ENCODE results near the gene RPRD2. TPM values are rescaled to one million over a fixed set of nuclear protein-coding genes. Genes with fewer than 3 reads are reported as not detected.

RPRD2 gene
- total RNA-seq, 3 donors from 2014 or later (not counting 1 experiment from before 2014, with no cell fraction given), result 30.3 to 38.8 (median 34.0) TPM

- peak in 1 of 3 donors; percentile 4 for ATAC-seq
- Mint-ChIP-seq H3K27ac (peak overlapping the region; percentile 99 to 100), H3K4me3 (peak overlapping the region; percentile 100), H3K27me3 (ENCODE audit: low read depth in 2 of 2) (peaks cover 0 to 3% of the 10 kb centered on the region in 2 donors), H3K4me1 (peaks cover 22 to 29% of the 10 kb centered on the region in 2 donors), H3K36me3 (no peaks in the 10 kb centered on the region), H3K9me3 (no peaks in the 10 kb centered on the region)
- no CpG with 5 or more reads among the region's 3 CpGs for WGBS (ENCODE audit: insufficient coverage)
- H3K4me1 ChIP-seq (ENCODE audit: control insufficient read depth, insufficient read depth, low read length), result peaks cover 12% of the 10 kb centered on the region
- H3K36me3 ChIP-seq (ENCODE audit: control insufficient read depth, insufficient read depth, low read length), result peaks cover 27% of the 10 kb centered on the region
- H3K4me3 ChIP-seq (ENCODE audit: low read length), result peak overlapping the region; percentile 85
- no peaks in the 10 kb centered on the region for H3K27me3 ChIP-seq (ENCODE audit: control insufficient read depth, insufficient read depth, low read length)
- TF ChIP-seq CTCF (IDR thresholded peaks at IDR 0.05), result no peak
- peak in 1 of 2 donors; percentile 27 for DNase-seq
- intact Hi-C loops (cut with micrococcal nuclease), result loop anchor here (5.0 kb wide), 1 partner anchor 65 kb away; the partner anchor contains the start of gene CA14
- H3K27ac ChIP-seq (ENCODE audit: low read length), result peak overlapping the region; percentile 89
- no peaks in the 10 kb centered on the region for H3K9me3 ChIP-seq (ENCODE audit: control insufficient read depth, insufficient read depth, low read length)
Measured at GRCh38 chr1:150322310-150322709, 41.6 kb upstream of the RPRD2 start.

- no peak overlapping the region for H3K27ac Mint-ChIP-seq
- DNase-seq, result no peak
- Histone ChIP-seq H3K9me3 (ENCODE audit: control insufficient read depth, insufficient read depth, low read length) (no peaks in the 10 kb centered on the region), H3K27me3 (ENCODE audit: control insufficient read depth, insufficient read depth, low read length) (no peaks in the 10 kb centered on the region), H3K36me3 (ENCODE audit: control insufficient read depth, insufficient read depth, low read length) (peaks cover 79% of the 10 kb centered on the region), H3K27ac (ENCODE audit: low read length) (no peak overlapping the region), H3K4me1 (ENCODE audit: control insufficient read depth, insufficient read depth, low read length) (no peaks in the 10 kb centered on the region), H3K4me3 (ENCODE audit: low read length) (no peak overlapping the region)
- peaks cover 0 to 5% of the 10 kb centered on the region in 2 donors for H3K4me1 Mint-ChIP-seq
- no peak for TF ChIP-seq CTCF (IDR thresholded peaks at IDR 0.05)
- ATAC-seq, result no peak
- H3K4me3 Mint-ChIP-seq, result no peak overlapping the region
- WGBS (ENCODE audit: insufficient coverage), result 95% methylated on average over 6 of the region's 7 CpGs
- peaks cover 25% of the 10 kb centered on the region for H3K36me3 Mint-ChIP-seq
- no peaks in the 10 kb centered on the region for H3K9me3 Mint-ChIP-seq
- intact Hi-C loops (cut with micrococcal nuclease), result no loop called here
- no peaks in the 10 kb centered on the region for H3K27me3 Mint-ChIP-seq (ENCODE audit: low read depth in 2 of 2)
Measured at GRCh38 chr1:150332651-150333290, 31.2 kb upstream of the RPRD2 start.

GRCh38 chr1:150346316-150346715 is 17.6 kb upstream of the RPRD2 start:
- no peaks in the 10 kb centered on the region for H3K9me3 Mint-ChIP-seq
- no peak overlapping the region for H3K4me3 ChIP-seq (ENCODE audit: low read length)
- no peaks in the 10 kb centered on the region for H3K27me3 Mint-ChIP-seq (ENCODE audit: low read depth in 2 of 2)
- H3K4me1 ChIP-seq (ENCODE audit: control insufficient read depth, insufficient read depth, low read length), result no peaks in the 10 kb centered on the region
- intact Hi-C loops (cut with micrococcal nuclease), result no loop called here
- H3K27ac ChIP-seq (ENCODE audit: low read length), result no peak overlapping the region
- no peaks in the 10 kb centered on the region for H3K4me1 Mint-ChIP-seq
- no peak overlapping the region for H3K27ac Mint-ChIP-seq
- H3K36me3 Mint-ChIP-seq, result peaks cover 12% of the 10 kb centered on the region
- peaks cover 74% of the 10 kb centered on the region for H3K36me3 ChIP-seq (ENCODE audit: control insufficient read depth, insufficient read depth, low read length)
- H3K9me3 ChIP-seq (ENCODE audit: control insufficient read depth, insufficient read depth, low read length), result no peaks in the 10 kb centered on the region
- DNase-seq (no peak), ATAC-seq (no peak)
- no peaks in the 10 kb centered on the region for H3K27me3 ChIP-seq (ENCODE audit: control insufficient read depth, insufficient read depth, low read length)
- no peak for TF ChIP-seq CTCF (IDR thresholded peaks at IDR 0.05)
- no peak overlapping the region for H3K4me3 Mint-ChIP-seq
- WGBS (ENCODE audit: insufficient coverage), result 93% methylated on average over 2 of the region's 4 CpGs

- H3K27ac Mint-ChIP-seq, result peak overlapping the region in 1 of 2 donors; percentile 19
- Histone ChIP-seq H3K36me3 (ENCODE audit: control insufficient read depth, insufficient read depth, low read length) (peaks cover 41% of the 10 kb centered on the region), H3K4me3 (ENCODE audit: low read length) (no peak overlapping the region), H3K4me1 (ENCODE audit: control insufficient read depth, insufficient read depth, low read length) (no peaks in the 10 kb centered on the region), H3K27ac (ENCODE audit: low read length) (no peak overlapping the region), H3K9me3 (ENCODE audit: control insufficient read depth, insufficient read depth, low read length) (no peaks in the 10 kb centered on the region), H3K27me3 (ENCODE audit: control insufficient read depth, insufficient read depth, low read length) (no peaks in the 10 kb centered on the region)
- H3K4me1 Mint-ChIP-seq, result no peaks in the 10 kb centered on the region
- WGBS (ENCODE audit: insufficient coverage), result 100% methylated on average over 2 of the region's 4 CpGs
- no peaks in the 10 kb centered on the region for H3K9me3 Mint-ChIP-seq
- ATAC-seq (no peak), DNase-seq (no peak)
- intact Hi-C loops (cut with micrococcal nuclease), result no loop called here
- H3K4me3 Mint-ChIP-seq, result no peak overlapping the region
- peaks cover 15% of the 10 kb centered on the region for H3K36me3 Mint-ChIP-seq
- no peaks in the 10 kb centered on the region for H3K27me3 Mint-ChIP-seq (ENCODE audit: low read depth in 2 of 2)
- no peak for TF ChIP-seq CTCF (IDR thresholded peaks at IDR 0.05)
Measured at GRCh38 chr1:150352866-150353265, 11.1 kb upstream of the RPRD2 start.

Data from natural killer cell (primary cell).